Sigmoid colon (tissue), 4 donors: Measurements from ENCODE around the gene CAMTA1.

ENCODE experiments used
- CTCF ChIP-seq, 4 experiments: fragments of 450-650 bp in 3 of 4; fragments of 200-600 bp in 1 of 4; IDR thresholded peaks; one replicate each; pipeline ENCODE4 v1.5.1; 2016 to 2019; ENCODE audit warnings: antibody characterized with exemption in 4 of 4, mild to moderate bottlenecking in 3 of 4, moderate library complexity in 2 of 4
- EP300 ChIP-seq, 4 donors: sonication (generic); formaldehyde crosslinking; IDR thresholded peaks; one replicate each; pipeline ENCODE4 v1.6.1; 2017; ENCODE audit warnings: antibody characterized with exemption in 4 of 4
- POLR2A ChIP-seq, 2 donors: fragments of 450-650 bp; IDR thresholded peaks; one replicate each; pipeline ENCODE4 v1.6.1; 2016; ENCODE audit warnings: antibody characterized with exemption in 2 of 2, mild to moderate bottlenecking in 2 of 2, moderate library complexity in 2 of 2

GRCh38 chr1:7113136-7113535 is 327.9 kb downstream of the CAMTA1 start:
- no peak for TF ChIP-seq CTCF (IDR thresholded peaks at IDR 0.05)
- TF ChIP-seq POLR2A (IDR thresholded peaks at IDR 0.05): no peak
- no peak for TF ChIP-seq EP300 (IDR thresholded peaks at IDR 0.05)
